Fibroblast of the aortic adventitia (primary cell): ENCODE results near the gene WDR75. TPM values are rescaled to one million over a fixed set of nuclear protein-coding genes. Genes with fewer than 3 reads are reported as not detected.
A peak's percentile ranks its signal among the peaks of the same experiment; 100 is the strongest.

ENCODE experiments used
- DNase-seq: peaks from one replicate; pipeline ENCODE4 v3.0.0-alpha.2; 2010; ENCODE audit warnings: low read depth
- H3K4me3 ChIP-seq: 2 replicates; pipeline ENCODE4 v1.5.1; 2011; ENCODE audit warnings: low read depth, mild to moderate bottlenecking, control low read depth, low read length, moderate library complexity
- CTCF ChIP-seq: IDR thresholded peaks from 2 replicates; pipeline ENCODE4 v1.5.1; 2011; ENCODE audit warnings: mild to moderate bottlenecking, low read length, control low read depth, inconsistent platforms; ENCODE audit not compliant: insufficient read depth
- total RNA-seq: library from RNA; depleted of rRNA; stranded (reverse); fragments of >200 nt; gene quantifications from 2 replicates; pipeline ENCODE4 v1.2.3, GENCODE V29; 2012; ENCODE audit warnings: low replicate concordance

The WDR75 gene
- total RNA-seq, 1 donor = 55.7 TPM

DNA sequence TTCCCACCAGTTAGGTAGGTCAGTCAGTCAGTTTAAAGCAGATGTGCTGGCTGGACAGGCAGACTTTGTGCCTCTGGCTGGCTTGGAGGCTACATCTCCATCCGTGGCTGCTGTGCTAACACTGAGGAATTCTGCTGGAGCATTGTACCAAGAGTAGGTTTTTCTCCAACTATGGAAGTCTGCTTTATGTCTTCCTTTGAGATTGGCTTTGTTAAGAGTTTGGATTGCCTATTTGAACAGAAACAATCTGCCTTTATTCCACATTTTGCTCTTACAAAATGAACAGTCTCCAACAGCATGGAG lies 46.7 kb downstream of the WDR75 start:
- TF ChIP-seq CTCF = no peak
- no peak for DNase-seq
- no peak overlapping the region for H3K4me3 ChIP-seq

- no peak for TF ChIP-seq CTCF
- peak; percentile 34 for DNase-seq
- no peak overlapping the region for H3K4me3 ChIP-seq
Observed at GRCh38 chr2:189492451-189492850, 51.2 kb downstream of the WDR75 start.

GRCh38 chr2:189498205-189498604 lies 56.9 kb downstream of the WDR75 start:
- peak; percentile 64 for DNase-seq
- H3K4me3 ChIP-seq = no peak overlapping the region
- TF ChIP-seq CTCF = peak; percentile 52

GRCh38 chr2:189499137-189499536 lies 57.9 kb downstream of the WDR75 start:
- DNase-seq = no peak
- no peak overlapping the region for H3K4me3 ChIP-seq
- no peak for TF ChIP-seq CTCF

GRCh38 chr2:189500456-189501160 lies 59.3 kb downstream of the WDR75 start:
- TF ChIP-seq CTCF = no peak
- no peak for DNase-seq
- no peak overlapping the region for H3K4me3 ChIP-seq

- no peak for TF ChIP-seq CTCF
- H3K4me3 ChIP-seq = no peak overlapping the region
- no peak for DNase-seq
Observed at GRCh38 chr2:189501487-189501886, 60.2 kb downstream of the WDR75 start.

DNA sequence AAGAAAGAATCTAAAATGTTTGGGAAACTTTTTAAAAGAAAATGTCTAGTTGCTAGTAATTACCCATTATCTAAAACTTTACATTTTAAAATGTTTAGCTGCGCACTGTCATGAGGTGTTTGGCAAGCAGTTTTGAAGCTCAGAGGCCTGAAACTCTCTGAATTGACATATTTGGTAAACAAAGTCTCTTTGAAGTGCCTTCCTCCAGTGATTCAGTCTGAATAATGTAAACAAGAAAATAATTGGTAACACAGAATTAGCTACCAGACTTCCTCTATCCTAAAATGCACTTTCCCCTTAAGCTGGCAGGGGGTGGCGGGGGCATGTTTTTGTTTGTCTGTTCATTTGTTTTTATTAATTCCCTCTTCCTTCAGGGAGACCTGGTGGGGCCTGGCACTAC lies 61.4 kb downstream of the WDR75 start:
- H3K4me3 ChIP-seq = no peak overlapping the region
- no peak for TF ChIP-seq CTCF
- no peak for DNase-seq
